H9 (cell line): Measurements from ENCODE around the gene BAMBI. TPM values are rescaled to one million over a fixed set of nuclear protein-coding genes. Genes with fewer than 3 reads are reported as not detected.

Experiments
- DNase-seq: peaks from one replicate; pipeline ENCODE4 v3.0.0-alpha.2; 2017
- H2AFZ ChIP-seq: one replicate; pipeline ENCODE4 v1.6.1; 2013; ENCODE audit warnings: mild to moderate bottlenecking, low read length, control low read depth, moderate library complexity
- H2AK5ac ChIP-seq: 2 replicates; pipeline ENCODE4 v1.6.1; 2013; ENCODE audit warnings: low read length, control low read depth, mixed read lengths; ENCODE audit not compliant: insufficient read length
- H2BK120ac ChIP-seq: one replicate; pipeline ENCODE4 v1.6.1; 2013; ENCODE audit warnings: low read depth, mild to moderate bottlenecking, low read length, control low read depth, inconsistent platforms; ENCODE audit not compliant: poor library complexity, severe bottlenecking
- H2BK12ac ChIP-seq: 2 replicates; pipeline ENCODE4 v1.6.1; 2013; ENCODE audit warnings: low read length, control low read depth, mixed read lengths, low read depth; ENCODE audit not compliant: insufficient read length
- H2BK15ac ChIP-seq: 2 replicates; pipeline ENCODE4 v1.6.1; 2013; ENCODE audit warnings: low read depth, low read length, control low read depth
- H2BK20ac ChIP-seq: one replicate; pipeline ENCODE4 v1.6.1; 2013; ENCODE audit warnings: low read depth, mild to moderate bottlenecking, low read length, control low read depth, inconsistent platforms; ENCODE audit not compliant: poor library complexity, severe bottlenecking
- H2BK5ac ChIP-seq: 2 replicates; pipeline ENCODE4 v1.6.1; 2013; ENCODE audit warnings: low read length, control low read depth, mixed read lengths; ENCODE audit not compliant: insufficient read length
- H3K14ac ChIP-seq: 2 replicates; pipeline ENCODE4 v1.6.1; 2013; ENCODE audit warnings: low read length, control low read depth; ENCODE audit not compliant: insufficient read depth
- H3K18ac ChIP-seq: 2 replicates; pipeline ENCODE4 v1.6.1; 2013; ENCODE audit warnings: low read depth, mild to moderate bottlenecking, mixed read lengths, low read length, control low read depth; ENCODE audit not compliant: insufficient read length
- H3K23ac ChIP-seq: 2 replicates; pipeline ENCODE4 v1.6.1; 2013; ENCODE audit warnings: low read length, control low read depth, mixed read lengths, low read depth; ENCODE audit not compliant: insufficient read length
- H3K23me2 ChIP-seq: 2 replicates; pipeline ENCODE4 v1.6.1; 2013; ENCODE audit warnings: low read depth, mild to moderate bottlenecking, mixed read lengths, low read length, control low read depth; ENCODE audit not compliant: insufficient read length, poor library complexity, severe bottlenecking
- H3K27ac ChIP-seq: 2 replicates; pipeline ENCODE4 v1.5.1; 2013; ENCODE audit warnings: low read length, control low read depth, mixed read lengths, low read depth; ENCODE audit not compliant: insufficient read length
- H3K27me3 ChIP-seq: 2 replicates; pipeline ENCODE4 v1.6.1; 2013; ENCODE audit warnings: low read length, control low read depth, inconsistent platforms; ENCODE audit not compliant: insufficient read depth
- H3K4ac ChIP-seq: 2 replicates; pipeline ENCODE4 v1.6.1; 2013; ENCODE audit warnings: low read depth, mild to moderate bottlenecking, control low read depth, inconsistent platforms, low read length, moderate library complexity
- H3K4me1 ChIP-seq: 2 replicates; pipeline ENCODE4 v1.6.1; 2013; ENCODE audit warnings: low read length, control low read depth, inconsistent platforms; ENCODE audit not compliant: insufficient read depth
- H3K4me2 ChIP-seq: 2 replicates; pipeline ENCODE4 v1.6.1; 2013; ENCODE audit warnings: low read length, control low read depth, mixed read lengths; ENCODE audit not compliant: insufficient read length, insufficient read depth
- H3K56ac ChIP-seq: 2 replicates; pipeline ENCODE4 v1.6.1; 2013; ENCODE audit warnings: low read depth, mild to moderate bottlenecking, mixed read lengths, low read length, control low read depth; ENCODE audit not compliant: insufficient read length
- H3K79me1 ChIP-seq: 2 replicates; pipeline ENCODE4 v1.6.1; 2013; ENCODE audit warnings: low read depth, mild to moderate bottlenecking, moderate library complexity, low read length, control low read depth, inconsistent platforms; ENCODE audit not compliant: insufficient read depth, poor library complexity, severe bottlenecking
- H3K79me2 ChIP-seq: 2 replicates; pipeline ENCODE4 v1.6.1; 2013; ENCODE audit warnings: low read length, control low read depth, inconsistent platforms; ENCODE audit not compliant: insufficient read depth
- H3K9ac ChIP-seq: 2 replicates; pipeline ENCODE4 v1.6.1; 2013; ENCODE audit warnings: low read length, control low read depth, mixed read lengths; ENCODE audit not compliant: insufficient read length; ENCODE audit errors: extremely low read depth
- H3K9me3 ChIP-seq: one replicate; pipeline ENCODE4 v1.6.1; 2013; ENCODE audit warnings: low read depth, low read length, inconsistent platforms; ENCODE audit not compliant: control insufficient read depth
- H3T11ph ChIP-seq: one replicate; pipeline ENCODE4 v1.6.1; 2013; ENCODE audit warnings: mild to moderate bottlenecking, low read length, control low read depth, inconsistent platforms
- H4K20me1 ChIP-seq: one replicate; pipeline ENCODE4 v1.6.1; 2013; ENCODE audit not compliant: control insufficient read depth, insufficient read length, insufficient read depth
- H4K5ac ChIP-seq: 2 replicates; pipeline ENCODE4 v1.6.1; 2013; ENCODE audit warnings: low read depth, mild to moderate bottlenecking, mixed read lengths, low read length, control low read depth; ENCODE audit not compliant: insufficient read length
- H4K8ac ChIP-seq: replicated peaks from 2 replicates; pipeline ENCODE4 v1.6.1; 2013; ENCODE audit warnings: low read length, control low read depth, mixed read lengths, low read depth; ENCODE audit not compliant: insufficient read length
- H4K91ac ChIP-seq: 2 replicates; pipeline ENCODE4 v1.6.1; 2013; ENCODE audit warnings: low read depth, mild to moderate bottlenecking, moderate library complexity, mixed read lengths, low read length, control low read depth; ENCODE audit not compliant: insufficient read length
- H3K27ac Mint-ChIP-seq, 3 experiments: 2 replicates in 2 of 3; 3 replicates in 1 of 3; pipeline ENCODE4 v1.8.0; 2020 to 2021; ENCODE audit warnings: mixed read lengths in 3 of 3, mild to moderate bottlenecking in 1 of 3, moderate library complexity in 1 of 3
- H3K27me3 Mint-ChIP-seq: 2 replicates; pipeline ENCODE4 v1.8.0; 2021; ENCODE audit warnings: low read depth, mild to moderate bottlenecking, moderate library complexity, mixed read lengths
- H3K36me3 Mint-ChIP-seq, 3 experiments: 2 replicates in 2 of 3; 3 replicates in 1 of 3; pipeline ENCODE4 v1.8.0; 2020 to 2021; ENCODE audit warnings: low read depth in 3 of 3, mixed read lengths in 3 of 3; ENCODE audit not compliant: insufficient read depth in 1 of 3
- H3K4me1 Mint-ChIP-seq, 2 experiments: 2 replicates each; pipeline ENCODE4 v1.8.0; 2020; ENCODE audit warnings: mixed read lengths in 2 of 2
- H3K4me3 Mint-ChIP-seq, 2 experiments: 2 replicates in 1 of 2; 3 replicates in 1 of 2; pipeline ENCODE4 v1.8.0; 2020 to 2021; ENCODE audit warnings: mild to moderate bottlenecking in 2 of 2, mixed read lengths in 2 of 2, moderate library complexity in 1 of 2
- H3K9me3 Mint-ChIP-seq, 2 experiments: 2 replicates in 1 of 2; 3 replicates in 1 of 2; pipeline ENCODE4 v1.8.0; 2020; ENCODE audit warnings: mild to moderate bottlenecking in 2 of 2, mixed read lengths in 2 of 2, moderate library complexity in 1 of 2
- WGBS: extraction: QIAGEN DNeasy Blood & Tissue Kit; methylation state at CpG from one replicate; pipeline ENCODE4 v1.1.7; 2013; ENCODE audit warnings: missing lambda C conversion rate, low lambda C conversion rate, mixed read lengths; ENCODE audit not compliant: insufficient read length; ENCODE audit errors: extremely low coverage; 5-methylcytosine and 5-hydroxymethylcytosine counted together
- total RNA-seq: library from RNA; stranded (reverse); gene quantifications from 2 replicates; pipeline ENCODE4 v1.2.1, GENCODE V29; 2021
- TF ChIP-seq, protein P1 (sequence below): fragments of 200-600 bp; sonication (generic); conservative IDR thresholded peaks from 3 replicates; pipeline ENCODE4 v1.8.0; 2021; ENCODE audit warnings: antibody characterized with exemption, mild to moderate bottlenecking

The BAMBI gene
- total RNA-seq, 1 experiment from 2014 or later: 16.8 TPM

DNA sequence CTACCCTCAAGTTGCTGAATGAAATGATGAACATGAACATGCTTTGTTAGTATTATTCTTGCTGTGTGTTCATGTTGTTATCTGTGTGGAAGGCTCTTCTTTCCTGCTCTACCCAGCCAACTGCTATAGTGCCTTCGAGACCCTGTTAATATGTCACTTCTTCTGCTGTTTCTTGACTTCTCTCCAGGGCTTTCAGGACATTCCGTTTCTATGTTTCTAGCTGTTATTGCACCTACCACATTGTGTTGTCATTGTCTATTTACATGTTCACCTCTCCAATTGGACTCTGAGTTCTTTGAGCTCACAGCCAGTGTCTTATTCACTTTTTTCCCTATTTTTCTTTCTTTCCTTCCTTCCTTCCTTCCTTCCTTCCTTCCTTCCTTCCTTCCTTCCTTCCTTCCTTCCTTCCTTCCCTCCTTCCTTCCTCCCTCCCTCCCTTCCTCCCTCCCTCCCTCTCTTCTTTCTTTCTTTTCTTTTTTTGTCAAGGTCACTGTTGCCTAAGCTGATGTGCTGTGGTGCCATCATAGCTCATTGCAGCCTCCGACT is 40.4 kb downstream of the BAMBI start:
- Histone ChIP-seq H3K4ac (no peak overlapping the region), H2BK20ac (no peak overlapping the region), H3K9me3 (no peaks in the 10 kb centered on the region), H3K14ac (no peak overlapping the region), H3K9ac (no peak overlapping the region), H2AFZ (no peak overlapping the region), H3K23me2 (peaks cover 5% of the 10 kb centered on the region), H4K8ac (no peak overlapping the region), H3K18ac (no peak overlapping the region), H3T11ph (no peak overlapping the region), H2BK15ac (no peak overlapping the region), H2BK5ac (no peak overlapping the region), H3K79me2 (no peaks in the 10 kb centered on the region), H3K4me2 (no peak overlapping the region), H4K5ac (no peak overlapping the region), H2AK5ac (no peak overlapping the region), H3K4me1 (no peaks in the 10 kb centered on the region), H3K27ac (no peak overlapping the region), H3K23ac (no peak overlapping the region), H4K20me1 (no peaks in the 10 kb centered on the region), H3K79me1 (no peaks in the 10 kb centered on the region), H3K27me3 (no peaks in the 10 kb centered on the region; the same call in 1 of the 2 replicates), H2BK120ac (no peak overlapping the region), H2BK12ac (no peak overlapping the region), H4K91ac (no peak overlapping the region), H3K56ac (no peak overlapping the region)
- H3K4me1 Mint-ChIP-seq: peaks cover 9 to 10% of the 10 kb centered on the region in 2 experiments
- H3K9me3 Mint-ChIP-seq: peaks cover 0 to 2% of the 10 kb centered on the region in 2 experiments; a peak in 3 of 5 replicates
- H3K4me3 Mint-ChIP-seq: no peak overlapping the region
- H3K36me3 Mint-ChIP-seq: no peaks in the 10 kb centered on the region
- TF ChIP-seq, protein P1, sequence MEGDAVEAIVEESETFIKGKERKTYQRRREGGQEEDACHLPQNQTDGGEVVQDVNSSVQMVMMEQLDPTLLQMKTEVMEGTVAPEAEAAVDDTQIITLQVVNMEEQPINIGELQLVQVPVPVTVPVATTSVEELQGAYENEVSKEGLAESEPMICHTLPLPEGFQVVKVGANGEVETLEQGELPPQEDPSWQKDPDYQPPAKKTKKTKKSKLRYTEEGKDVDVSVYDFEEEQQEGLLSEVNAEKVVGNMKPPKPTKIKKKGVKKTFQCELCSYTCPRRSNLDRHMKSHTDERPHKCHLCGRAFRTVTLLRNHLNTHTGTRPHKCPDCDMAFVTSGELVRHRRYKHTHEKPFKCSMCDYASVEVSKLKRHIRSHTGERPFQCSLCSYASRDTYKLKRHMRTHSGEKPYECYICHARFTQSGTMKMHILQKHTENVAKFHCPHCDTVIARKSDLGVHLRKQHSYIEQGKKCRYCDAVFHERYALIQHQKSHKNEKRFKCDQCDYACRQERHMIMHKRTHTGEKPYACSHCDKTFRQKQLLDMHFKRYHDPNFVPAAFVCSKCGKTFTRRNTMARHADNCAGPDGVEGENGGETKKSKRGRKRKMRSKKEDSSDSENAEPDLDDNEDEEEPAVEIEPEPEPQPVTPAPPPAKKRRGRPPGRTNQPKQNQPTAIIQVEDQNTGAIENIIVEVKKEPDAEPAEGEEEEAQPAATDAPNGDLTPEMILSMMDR: no peak
- DNase-seq: no peak
- no CpG with 5 or more reads among the region's 3 CpGs for WGBS
- H3K27ac Mint-ChIP-seq: no peak overlapping the region
- H3K27me3 Mint-ChIP-seq: peaks cover 20% of the 10 kb centered on the region
